ENCODE measurements around the gene ACVR1C. TPM values are rescaled to one million over a fixed set of nuclear protein-coding genes. Genes with fewer than 3 reads are reported as not detected.

ACVR1C gene
- total RNA-seq, 4 donors from 2014 or later, result 0.44 to 1.9 (median 0.92) TPM

- WGBS, result 81% methylated on average over 5 of the region's 5 CpGs
- no peak overlapping the region for H3K4me3 ChIP-seq
Observed at GRCh38 chr2:157565550-157565949, 63.1 kb downstream of the ACVR1C start.

GRCh38 chr2:157559890-157560289 lies 68.8 kb downstream of the ACVR1C start:
- no peak for TF ChIP-seq POLR2A (IDR thresholded peaks at IDR 0.05)
- no peak for TF ChIP-seq POLR2AphosphoS5 (IDR thresholded peaks at IDR 0.05)
- no peak for TF ChIP-seq EP300 (IDR thresholded peaks at IDR 0.05)
- no peak for TF ChIP-seq CTCF (IDR thresholded peaks at IDR 0.05)
- no peaks in the 10 kb centered on the region for H3K36me3 ChIP-seq
- no peaks in the 10 kb centered on the region for H3K9me3 ChIP-seq
- no peak for DNase-seq (ENCODE audit: low spot score in 2 of 2)
- no peaks in the 10 kb centered on the region for H3K4me1 ChIP-seq
- 69% methylated on average over 2 of the region's 2 CpGs for WGBS
- no peak overlapping the region for H3K27ac ChIP-seq
- no peaks in the 10 kb centered on the region for H3K27me3 ChIP-seq
- no peak overlapping the region for H3K4me3 ChIP-seq

More at GRCh38 chr2:157565550-157565949, 63.1 kb downstream of the ACVR1C start:
- no peak for TF ChIP-seq POLR2AphosphoS5 (IDR thresholded peaks at IDR 0.05)
- TF ChIP-seq CTCF (IDR thresholded peaks at IDR 0.05), result no peak
- Histone ChIP-seq H3K27ac (no peak overlapping the region), H3K9me3 (no peaks in the 10 kb centered on the region), H3K36me3 (no peaks in the 10 kb centered on the region), H3K4me1 (no peaks in the 10 kb centered on the region), H3K27me3 (no peaks in the 10 kb centered on the region)
- DNase-seq (ENCODE audit: low spot score in 2 of 2), result no peak

GRCh38 chr2:157559461-157559860 lies 69.2 kb downstream of the ACVR1C start:
- WGBS, result 44% methylated on average over 3 of the region's 3 CpGs
- TF ChIP-seq CTCF (IDR thresholded peaks at IDR 0.05), result no peak
- TF ChIP-seq POLR2AphosphoS5 (IDR thresholded peaks at IDR 0.05), result no peak
- no peak for TF ChIP-seq EP300 (IDR thresholded peaks at IDR 0.05)
- no peak for TF ChIP-seq POLR2A (IDR thresholded peaks at IDR 0.05)
- no peaks in the 10 kb centered on the region for H3K4me1 ChIP-seq
- no peak overlapping the region for H3K4me3 ChIP-seq
- H3K9me3 ChIP-seq, result no peaks in the 10 kb centered on the region
- no peaks in the 10 kb centered on the region for H3K27me3 ChIP-seq
- no peak for DNase-seq (ENCODE audit: low spot score in 2 of 2)
- H3K27ac ChIP-seq, result no peak overlapping the region
- H3K36me3 ChIP-seq, result no peaks in the 10 kb centered on the region

GRCh38 chr2:157559061-157559460 lies 69.6 kb downstream of the ACVR1C start:
- TF ChIP-seq EP300 (IDR thresholded peaks at IDR 0.05) (no peak), POLR2A (IDR thresholded peaks at IDR 0.05) (no peak), POLR2AphosphoS5 (IDR thresholded peaks at IDR 0.05) (no peak), CTCF (IDR thresholded peaks at IDR 0.05) (no peak)
- Histone ChIP-seq H3K27me3 (no peaks in the 10 kb centered on the region), H3K36me3 (no peaks in the 10 kb centered on the region), H3K4me3 (no peak overlapping the region), H3K4me1 (no peaks in the 10 kb centered on the region), H3K9me3 (no peaks in the 10 kb centered on the region), H3K27ac (no peak overlapping the region)
- DNase-seq (ENCODE audit: low spot score in 2 of 2), result no peak
- WGBS, result 76% methylated on average over 3 of the region's 3 CpGs

- no peak for TF ChIP-seq EP300 (IDR thresholded peaks at IDR 0.05)
- no peak for TF ChIP-seq CTCF (IDR thresholded peaks at IDR 0.05)
- TF ChIP-seq POLR2AphosphoS5 (IDR thresholded peaks at IDR 0.05), result no peak
- no peak for TF ChIP-seq POLR2A (IDR thresholded peaks at IDR 0.05)
- no peak overlapping the region for H3K27ac ChIP-seq
- WGBS, result 42% methylated on average over 1 of the region's 1 CpG
- no peaks in the 10 kb centered on the region for H3K9me3 ChIP-seq
- no peak for DNase-seq (ENCODE audit: low spot score in 2 of 2)
- no peaks in the 10 kb centered on the region for H3K27me3 ChIP-seq
- no peaks in the 10 kb centered on the region for H3K36me3 ChIP-seq
- H3K4me3 ChIP-seq, result no peak overlapping the region
- no peaks in the 10 kb centered on the region for H3K4me1 ChIP-seq
Observed at GRCh38 chr2:157557770-157558169, 70.9 kb downstream of the ACVR1C start.
